ENCODE data around the gene SLFNL1.

SLFNL1 gene

DNA sequence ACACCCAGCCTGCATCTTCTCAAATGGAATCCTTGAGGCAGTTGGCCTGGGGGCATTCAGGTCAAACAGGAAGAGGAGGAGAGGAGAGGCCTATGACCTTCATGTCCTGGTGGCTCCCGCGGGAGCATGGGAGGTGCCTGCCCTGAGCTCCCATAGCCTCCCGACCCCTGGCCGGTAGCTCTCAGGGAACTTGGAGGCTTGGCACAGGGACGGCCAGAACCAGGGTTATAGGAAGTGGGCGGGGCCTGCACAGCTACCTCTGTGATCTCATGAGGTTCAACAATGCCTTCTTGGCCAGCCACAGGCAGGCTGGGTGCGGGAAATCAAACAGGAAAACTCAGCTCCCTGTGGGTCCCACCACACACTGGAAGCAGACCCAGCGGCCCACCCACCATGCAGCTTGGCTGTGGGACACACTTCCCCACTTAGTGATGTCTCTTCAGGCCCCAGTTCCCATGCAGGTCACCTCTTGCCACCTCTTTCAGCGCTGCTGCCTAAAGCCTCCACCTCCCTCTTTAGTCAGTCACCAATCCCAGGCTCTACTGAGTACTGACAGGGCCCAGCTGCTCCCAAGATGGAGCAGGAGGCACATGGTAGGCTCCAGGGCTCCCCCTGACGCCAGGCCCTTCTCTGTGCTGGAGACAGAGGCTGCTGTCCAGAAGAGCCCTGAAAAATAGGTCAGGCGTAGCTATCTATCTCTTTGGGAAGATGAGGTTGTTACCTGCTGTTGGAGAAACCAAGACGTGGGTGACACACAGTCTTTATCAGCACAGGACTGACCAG lies at the start of gene SLFNL1:
SLFNL1 (minus strand) TSS at position 200 of the 783 bp plus-strand sequence. CDS start 1,065 bp downstream, outside the sequence.
- DNase-seq = no peak

DNA sequence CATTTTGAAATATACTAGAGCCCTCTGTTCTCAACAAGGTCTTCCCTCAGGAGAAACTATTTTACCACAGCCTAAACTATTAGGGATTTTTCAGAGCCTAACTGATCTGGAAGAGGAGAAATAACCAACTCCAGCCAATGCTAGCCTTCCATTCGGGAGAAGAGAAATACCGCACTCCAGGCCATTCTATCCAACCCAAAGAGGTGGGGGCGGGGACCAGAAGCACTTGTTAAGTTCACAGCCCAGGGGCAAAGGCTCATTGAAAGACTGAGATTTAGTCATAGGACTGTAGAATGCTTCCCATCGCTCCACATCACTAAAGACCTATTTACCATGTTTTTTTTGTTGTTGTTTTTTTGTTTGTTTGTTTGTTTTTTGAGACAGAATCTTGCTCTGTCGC lies 35.4 kb upstream of the SLFNL1 start:
- DNase-seq = no peak

DNA sequence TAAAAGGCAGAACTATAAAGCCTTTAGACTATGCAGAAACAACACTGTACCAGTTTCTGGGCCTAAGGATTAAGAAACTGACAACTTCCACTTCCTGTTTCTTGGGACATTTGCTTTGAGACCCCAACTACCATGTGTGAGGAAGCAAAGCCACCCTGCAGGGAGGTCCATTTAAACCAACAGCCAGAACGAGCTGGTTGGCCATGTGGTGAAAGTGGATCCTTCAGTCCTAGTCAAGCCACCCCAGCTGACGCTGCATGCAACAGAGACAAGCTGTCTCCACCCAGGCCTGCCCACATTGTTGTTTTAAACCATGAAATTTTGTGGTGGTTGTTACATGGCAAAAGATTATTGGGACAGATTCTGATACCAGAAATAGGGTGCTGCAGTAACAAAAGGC lies 31.8 kb upstream of the SLFNL1 start:
- no peak for DNase-seq

DNA sequence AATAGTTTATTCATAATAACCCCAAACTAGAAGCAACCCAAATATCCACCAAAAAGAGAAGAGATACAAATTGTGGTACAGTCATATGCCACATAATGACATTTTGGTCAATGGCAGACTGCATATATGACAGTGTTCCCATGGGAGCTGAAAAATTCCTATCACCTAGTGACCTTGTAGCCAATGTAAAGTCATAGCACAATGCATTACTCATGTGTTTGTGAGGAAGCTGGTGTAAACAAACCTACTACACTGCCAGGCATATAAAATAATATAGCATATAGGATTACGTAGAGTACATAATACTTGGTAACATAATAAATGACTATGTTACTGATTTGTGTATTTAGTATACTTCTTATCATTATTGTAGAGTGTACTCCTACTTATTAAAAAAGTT lies 29.5 kb upstream of the SLFNL1 start:
- no peak for DNase-seq

DNA sequence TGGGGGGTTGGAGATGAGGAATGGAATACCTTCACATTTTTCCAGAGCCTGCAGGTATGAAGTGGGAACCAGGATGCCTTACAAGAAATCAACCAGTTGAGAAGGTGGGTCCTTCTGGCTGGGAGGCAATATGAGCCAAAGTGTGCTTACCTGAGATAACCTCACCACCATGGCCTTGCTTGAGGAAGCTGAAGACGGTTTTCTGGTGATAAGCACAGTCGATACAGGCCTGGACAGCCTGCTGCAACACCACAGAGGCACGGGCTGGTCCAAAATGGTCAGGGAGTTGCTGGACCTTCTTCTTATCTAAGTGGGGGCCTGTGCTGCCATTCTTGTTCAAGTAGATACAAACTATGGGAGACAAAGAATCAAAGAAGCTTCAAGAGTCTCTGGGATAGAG lies 27.0 kb upstream of the SLFNL1 start:
- DNase-seq = no peak

DNA sequence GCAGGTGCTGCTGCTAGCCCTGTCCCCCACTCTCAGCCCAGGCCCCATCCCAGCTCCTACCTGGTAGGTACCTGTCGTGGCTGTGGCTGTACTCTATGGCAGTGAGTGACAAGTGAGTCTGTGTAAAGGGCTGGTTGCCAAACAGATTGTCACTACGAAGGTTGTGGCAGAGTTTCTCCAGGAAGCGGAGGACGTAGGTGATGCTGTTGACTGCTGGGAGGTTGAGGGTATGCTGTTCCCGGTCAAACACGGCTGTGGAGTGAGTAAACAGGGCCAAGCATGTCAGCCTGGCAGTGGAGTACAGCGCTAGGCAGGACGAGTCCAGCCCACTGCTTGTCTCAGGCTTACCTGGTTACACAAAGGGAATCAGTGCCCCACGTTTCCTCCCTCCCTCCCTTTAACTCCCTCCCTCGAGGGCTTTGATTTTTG lies 24.8 kb upstream of the SLFNL1 start:
- DNase-seq = no peak

DNA sequence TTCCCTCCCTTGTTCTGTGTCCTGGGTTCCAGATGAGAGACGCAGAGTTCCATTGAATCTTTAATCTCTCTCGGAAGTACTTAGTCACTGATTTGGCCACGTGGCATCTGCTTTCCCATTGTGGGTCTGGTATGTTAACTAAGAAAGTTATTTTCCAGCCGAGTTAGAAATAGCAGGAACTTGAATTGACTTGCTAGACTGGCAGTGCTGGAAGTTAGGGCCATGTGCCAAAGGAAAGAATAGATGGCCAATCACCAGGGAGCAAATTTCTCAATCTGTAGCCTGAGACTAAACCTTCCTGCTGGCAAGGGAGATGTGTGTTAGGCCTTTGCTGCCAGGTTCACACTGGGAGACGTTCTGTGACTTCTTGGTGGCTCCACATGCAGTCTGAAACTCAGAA lies 24.2 kb upstream of the SLFNL1 start:
- no peak for DNase-seq

DNA sequence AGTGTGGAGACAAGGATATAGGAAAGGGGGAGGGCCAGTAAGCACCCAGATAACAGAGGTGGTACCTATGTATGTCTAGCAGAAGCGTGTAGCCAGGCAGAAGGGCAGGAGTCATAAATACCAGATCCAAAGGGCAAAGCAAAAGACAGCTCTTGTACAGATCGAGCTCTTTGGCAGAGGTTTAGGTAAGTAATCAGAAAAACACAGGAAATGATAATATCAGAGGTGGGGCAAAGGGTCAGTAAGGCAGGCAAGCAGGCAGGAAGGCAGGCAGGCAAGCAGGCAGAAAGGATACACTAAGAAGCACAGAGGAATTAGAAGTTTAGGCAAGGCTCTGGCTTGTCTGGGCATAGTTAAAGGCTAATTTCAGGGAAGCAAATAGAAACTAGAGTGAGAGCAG lies 22.7 kb upstream of the SLFNL1 start:
- no peak for DNase-seq

DNA sequence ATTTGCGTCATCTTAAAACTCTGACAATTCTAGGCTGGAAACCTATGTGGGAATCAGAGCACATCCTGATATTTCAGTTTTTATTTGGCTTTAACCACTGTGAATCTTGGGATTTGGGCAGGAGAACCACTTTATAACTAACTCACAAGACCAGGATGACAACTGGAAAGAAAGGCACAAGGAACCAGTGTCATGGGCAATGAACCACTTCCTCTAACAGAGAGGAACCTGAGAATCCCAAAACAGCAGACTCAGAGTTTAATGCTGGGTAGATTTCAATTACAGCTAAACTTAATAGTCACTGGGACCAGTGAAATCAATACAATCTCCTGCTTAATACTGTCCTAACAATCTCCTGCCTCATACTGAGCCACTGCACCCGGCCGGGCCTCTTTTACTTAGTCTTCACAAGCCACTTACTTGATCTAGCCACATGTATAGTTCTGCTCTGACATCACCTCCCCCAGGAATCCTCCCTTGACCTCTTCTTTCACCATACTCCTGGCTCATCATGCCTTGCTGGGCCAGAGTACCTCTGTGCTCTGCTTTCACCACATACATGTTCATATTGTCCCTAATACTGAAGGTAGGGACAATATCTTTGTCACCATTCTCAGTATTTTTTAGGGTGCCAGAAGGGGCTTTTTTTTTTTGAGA lies 20.2 kb upstream of the SLFNL1 start:
- DNase-seq = no peak

DNA sequence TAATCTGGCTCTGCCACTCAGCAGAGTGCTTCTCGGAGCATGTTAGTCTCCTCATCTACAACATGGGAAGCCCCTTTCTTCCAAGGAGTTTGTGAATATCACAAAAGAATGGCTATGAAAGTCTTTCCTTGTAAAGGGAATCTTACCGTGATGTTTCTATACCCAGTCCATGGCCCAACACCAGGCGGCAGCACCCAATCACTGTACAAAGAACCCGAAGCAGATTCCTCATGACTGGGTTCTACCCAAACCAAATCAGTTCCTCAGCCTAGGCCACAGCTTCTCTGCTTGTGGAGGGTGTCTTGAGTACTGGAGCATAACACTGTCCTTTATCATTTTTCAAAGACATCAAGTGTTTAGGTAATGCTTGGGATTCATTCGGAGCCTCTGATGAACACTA lies 16.6 kb upstream of the SLFNL1 start:
- DNase-seq = no peak

DNA sequence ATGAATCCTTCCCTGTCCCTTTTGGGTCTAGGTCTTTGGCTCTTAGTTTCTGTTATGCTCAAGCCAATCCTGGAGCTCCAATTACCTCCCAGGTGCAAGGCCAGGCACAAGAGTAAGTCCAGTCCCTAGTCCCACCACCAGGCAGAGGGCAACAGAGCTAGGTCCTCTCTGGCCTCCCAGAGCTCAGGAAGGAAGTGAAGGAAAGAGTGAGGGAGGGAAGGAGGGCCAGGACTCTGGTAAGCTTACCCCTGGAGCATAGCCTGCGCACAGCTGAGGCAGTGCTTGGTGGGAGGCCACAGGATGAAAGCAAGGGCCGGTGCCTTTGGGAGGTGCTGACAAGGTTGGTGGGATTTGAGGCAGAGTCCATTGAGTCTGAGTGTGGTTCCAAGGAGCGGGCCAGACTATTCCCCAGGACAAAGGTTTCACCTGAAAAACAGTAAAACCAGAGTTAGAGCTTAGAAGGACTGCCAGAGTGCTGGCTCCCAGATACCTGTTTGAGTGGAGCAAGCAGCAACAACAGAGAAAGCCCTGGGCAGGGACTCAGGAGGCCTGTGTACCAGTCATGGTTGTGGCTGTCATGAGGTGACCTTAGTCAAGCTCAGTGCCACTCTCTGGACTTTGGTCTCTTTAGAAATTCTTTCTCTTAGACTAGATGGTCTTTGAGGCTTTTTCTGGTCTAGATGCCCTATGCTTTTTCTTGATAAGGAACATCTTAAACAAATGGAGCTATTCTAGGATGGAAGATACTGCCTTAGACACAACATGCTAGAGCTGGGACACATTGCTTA lies 15.8 kb upstream of the SLFNL1 start:
- DNase-seq = no peak

DNA sequence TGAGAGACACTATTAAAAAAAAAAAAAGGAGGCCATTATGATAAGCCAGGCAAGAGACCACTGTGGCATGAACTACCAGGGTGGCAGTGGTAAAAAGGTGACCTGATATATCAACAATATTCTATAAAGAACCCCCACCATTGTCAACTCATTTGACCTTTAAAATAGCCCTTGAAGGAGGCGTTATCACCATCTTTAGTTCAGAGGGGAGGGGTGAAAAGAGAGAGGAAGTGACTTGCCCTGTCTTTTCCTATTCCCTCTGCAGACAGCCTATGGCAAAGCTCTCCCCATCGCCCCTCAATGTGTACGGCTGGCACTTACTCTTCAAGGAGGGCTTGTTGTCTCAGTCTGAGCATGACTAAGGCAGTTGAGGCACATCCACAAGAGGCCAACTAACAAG lies 11.7 kb upstream of the SLFNL1 start:
- no peak for DNase-seq

DNA sequence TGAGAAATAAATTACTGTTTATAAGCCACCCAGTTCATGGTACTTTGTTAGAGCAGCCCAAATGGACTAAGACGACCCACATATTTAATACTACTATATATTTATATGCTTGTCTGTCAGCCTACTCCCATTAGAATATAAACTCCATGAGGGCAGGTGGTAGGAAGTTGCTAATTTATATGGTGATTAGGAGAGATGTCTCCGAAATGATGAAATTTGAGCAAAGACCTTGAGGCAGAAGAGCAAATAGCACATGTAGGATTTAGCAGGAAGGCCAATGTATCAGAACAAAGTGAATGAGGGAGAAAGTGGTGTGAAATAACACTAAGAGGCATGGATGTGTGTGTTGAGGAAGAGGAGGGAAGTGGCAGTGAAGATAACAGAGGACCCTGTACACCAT lies 10.6 kb upstream of the SLFNL1 start:
- DNase-seq = no peak

DNA sequence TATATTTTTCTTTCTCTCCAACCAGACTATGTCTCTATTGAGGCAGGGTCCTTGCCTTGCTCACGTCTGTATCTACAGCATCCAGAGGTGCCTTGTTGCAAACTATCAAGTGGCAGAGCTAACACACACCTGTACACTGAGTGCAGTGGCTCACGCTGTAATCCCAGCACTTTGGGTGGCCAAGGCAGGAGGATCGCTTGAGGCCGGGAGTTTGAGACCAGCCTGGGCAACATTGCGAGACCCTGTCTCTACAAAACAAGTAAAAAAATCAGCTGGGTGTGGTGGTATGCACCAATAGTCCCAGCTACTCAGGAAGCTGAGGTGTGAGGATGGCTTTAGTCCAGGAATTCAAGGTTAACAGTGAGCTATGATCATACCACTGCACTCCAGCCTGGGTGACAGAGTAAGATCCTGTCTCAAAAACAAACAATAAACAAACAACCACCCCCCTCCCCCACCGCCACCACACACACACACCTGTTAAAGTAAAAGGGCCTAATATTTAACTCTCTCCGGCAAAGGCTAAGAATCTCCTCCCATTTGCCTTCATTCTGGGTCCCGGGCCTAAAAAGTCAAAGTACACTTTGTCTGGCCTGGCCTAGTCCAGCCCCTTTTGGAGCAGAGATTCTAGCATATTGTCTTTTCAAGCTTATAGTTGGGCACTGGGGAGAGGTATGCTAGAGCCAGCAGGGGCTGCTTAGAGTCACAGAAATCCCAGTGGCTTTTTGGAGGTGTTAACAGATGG lies 9.5 kb upstream of the SLFNL1 start:
- no peak for DNase-seq

DNA sequence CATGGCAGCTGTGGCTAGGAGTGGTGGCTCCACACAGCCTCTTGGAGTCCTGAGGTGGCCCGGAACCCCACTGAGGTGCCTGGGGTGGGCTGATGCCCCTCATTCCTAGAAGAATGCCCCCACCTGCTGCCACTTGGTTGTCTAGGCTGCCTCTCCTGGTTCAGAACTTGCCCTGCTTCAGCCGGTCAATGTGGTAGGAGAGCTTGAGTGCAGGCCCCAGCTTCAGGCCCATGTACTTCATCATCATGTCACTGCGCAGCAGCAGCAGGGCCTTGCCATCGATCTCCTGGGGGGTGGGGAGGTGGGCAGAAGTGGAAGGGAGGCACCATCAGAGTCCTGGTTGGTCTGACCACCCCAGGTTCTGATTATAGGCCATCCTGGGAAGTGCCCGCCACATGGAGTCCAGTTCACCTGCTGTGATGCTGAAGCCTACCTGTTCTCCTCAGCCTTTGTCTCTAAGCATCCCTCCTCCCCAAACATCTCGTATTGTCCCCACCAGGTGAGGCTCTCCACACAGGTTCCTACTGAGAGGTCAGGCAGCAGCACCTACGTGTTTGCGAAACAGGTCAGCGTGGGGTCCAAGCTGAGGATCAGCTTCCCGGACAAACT lies 6.6 kb upstream of the SLFNL1 start:
- no peak for DNase-seq

DNA sequence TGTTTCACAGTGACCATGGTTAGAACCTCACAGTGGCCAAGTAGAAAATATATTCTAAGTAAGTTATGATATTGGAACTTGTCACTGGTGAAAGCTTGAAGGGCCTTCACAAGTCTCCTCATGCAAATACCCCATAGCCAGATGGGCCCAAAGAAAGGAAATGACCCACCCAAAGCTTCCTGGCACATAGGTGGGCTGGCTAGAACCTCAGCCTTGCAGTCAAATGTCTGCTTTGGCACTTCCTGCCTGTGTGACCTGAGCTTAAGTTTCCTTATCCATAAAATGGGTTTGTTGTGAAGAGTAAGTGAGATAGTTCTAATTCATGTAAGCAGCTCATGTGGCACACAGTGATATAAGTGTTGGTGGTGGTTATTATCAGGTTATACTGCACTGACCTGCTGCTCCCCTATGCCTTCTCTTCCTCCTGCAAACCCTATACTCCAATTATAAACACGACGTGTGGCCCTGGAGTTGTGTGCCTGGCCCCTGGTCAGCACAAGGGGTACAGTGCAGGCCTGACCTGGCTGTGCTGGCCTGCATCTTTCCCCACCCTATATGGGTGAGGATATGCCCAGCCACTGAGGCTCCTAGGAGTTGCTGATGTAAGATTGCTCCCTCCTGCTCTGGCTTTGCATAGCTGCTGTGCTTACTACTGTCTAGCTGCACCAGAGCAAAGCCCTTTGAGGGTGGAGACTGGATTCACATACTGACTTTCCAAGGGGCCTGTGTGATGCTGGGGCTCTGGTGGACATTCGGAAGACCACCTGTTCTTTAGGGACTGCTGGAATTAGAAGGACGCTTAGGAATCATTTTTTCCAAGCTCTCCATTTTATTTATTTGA lies 4.7 kb upstream of the SLFNL1 start:
- DNase-seq = no peak

DNA sequence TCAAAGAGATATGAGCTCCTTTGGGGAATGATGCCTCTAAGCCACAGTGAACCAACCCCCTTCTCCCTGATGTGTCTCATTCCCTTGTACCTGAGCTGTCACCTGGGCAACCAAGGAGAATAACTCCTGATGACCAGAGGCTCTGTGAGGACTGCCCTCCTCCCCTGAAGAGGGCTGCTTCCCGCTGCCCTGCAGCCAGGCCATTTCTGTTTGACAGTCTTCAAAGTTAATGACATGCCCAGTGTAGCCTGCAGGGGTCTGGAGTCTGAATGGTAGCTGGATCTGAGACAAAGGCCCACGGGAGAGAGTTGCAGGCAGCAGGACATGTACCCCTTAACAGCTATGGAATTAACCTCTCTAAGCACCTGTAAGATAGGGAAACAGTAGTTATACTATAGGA lies 3.4 kb upstream of the SLFNL1 start:
- DNase-seq = no peak

DNA sequence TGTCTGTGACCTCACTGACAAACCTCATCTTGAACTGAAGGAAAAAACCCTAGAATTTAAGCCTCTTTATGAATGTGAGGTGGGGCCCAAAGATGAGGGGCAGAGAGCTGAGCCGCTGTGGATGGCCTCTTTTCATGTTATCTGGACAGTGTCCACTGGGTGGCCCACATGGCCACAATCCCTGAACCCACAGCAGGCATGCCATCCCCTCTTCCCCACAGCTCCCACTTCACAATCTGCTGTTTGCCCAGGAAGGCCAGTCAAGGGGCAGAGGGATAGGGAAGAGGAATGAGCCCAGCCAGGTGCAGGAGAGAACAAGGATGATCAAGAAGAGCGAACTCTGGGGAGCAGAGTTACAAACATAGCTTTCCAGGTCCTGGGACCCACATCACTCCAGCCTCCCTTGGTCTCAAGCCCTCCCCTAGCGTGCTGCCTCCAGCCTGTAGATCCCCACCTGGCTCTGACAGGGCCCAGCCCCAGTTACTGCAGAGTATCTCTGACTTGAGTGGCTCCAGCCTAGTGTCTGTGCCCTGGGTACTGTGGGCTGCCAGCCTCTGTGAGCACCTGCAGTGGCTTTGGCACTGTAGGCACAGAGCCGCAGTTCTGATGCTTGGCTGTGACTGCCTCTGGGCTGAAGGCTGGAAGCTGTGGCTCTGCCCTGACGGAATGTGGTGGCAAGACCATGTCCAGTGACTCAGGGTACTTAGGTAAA lies 1.9 kb upstream of the SLFNL1 start:
- DNase-seq = no peak

DNA sequence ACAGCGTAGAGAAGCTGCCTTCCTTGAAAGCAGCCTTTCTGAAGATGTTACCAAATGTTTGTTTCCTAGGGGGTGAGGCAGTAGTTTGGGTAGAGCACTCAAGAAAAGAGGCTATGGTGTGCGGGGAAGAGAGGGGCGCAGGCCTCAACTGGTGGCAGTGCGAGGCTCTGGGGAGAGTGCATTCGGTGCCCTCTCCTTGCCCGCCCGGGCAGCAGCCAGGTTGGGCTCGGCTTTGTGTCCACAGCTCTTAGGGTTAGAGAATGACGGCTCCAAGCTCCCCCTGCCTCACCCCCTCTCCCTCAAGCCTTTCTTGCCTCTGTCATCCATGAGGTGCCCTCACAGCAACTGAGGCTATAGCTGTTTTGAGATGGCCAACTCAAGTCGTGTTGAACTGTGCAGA lies 899 bp upstream of the SLFNL1 start:
- no peak for DNase-seq

DNA sequence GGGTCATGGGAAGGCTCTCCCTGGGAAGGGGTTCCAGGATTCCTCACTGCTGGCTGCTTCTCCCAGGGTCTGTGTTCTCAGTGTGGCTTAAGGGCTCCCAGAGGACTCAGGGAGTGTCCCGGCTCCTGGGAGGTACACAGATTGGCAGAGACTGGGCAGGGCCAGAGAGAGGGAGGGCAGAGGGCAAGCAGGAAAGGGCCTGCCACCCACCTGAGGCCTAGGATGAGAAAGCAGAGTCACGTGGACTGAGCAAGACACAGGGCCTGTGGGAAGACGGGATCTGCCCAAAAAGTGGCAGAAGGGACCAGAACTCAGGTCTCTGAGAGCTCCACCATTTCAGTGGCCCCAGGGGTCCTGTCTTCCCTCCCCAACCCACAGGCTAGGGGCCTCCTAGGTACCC lies 871 bp downstream of the SLFNL1 start:
- DNase-seq = no peak

DNA sequence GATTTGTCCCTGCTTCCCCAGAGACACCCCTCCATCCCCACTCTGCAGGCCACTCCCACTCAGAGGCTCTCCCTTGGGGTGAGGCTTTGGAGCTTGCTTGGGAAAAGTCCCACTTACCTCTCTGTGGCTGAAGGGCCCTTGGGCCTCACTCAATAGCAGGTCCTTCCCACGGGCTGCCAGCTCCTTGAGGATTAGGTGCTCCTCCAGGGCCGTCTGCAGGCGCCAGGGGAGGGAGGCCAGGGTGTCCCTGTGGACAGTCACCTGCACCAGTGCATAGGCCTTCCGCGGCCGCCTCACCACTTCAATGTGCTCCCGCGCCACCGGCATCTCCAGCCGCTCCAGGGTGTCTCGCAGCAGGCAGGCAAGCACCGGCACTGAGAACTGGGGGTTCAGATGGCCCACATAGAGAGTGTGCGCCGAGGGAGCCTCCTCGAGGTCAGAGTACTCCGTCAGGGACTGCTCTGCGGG lies 1.4 kb downstream of the SLFNL1 start:
- no peak for DNase-seq
